ENCODE data around the gene GATAD1.
"Not testable (repeated sequence)": the region's sequence is repeated elsewhere in the genome, so short reads cannot be mapped to it uniquely, and the experiment has no call there.

GATAD1 gene

DNA sequence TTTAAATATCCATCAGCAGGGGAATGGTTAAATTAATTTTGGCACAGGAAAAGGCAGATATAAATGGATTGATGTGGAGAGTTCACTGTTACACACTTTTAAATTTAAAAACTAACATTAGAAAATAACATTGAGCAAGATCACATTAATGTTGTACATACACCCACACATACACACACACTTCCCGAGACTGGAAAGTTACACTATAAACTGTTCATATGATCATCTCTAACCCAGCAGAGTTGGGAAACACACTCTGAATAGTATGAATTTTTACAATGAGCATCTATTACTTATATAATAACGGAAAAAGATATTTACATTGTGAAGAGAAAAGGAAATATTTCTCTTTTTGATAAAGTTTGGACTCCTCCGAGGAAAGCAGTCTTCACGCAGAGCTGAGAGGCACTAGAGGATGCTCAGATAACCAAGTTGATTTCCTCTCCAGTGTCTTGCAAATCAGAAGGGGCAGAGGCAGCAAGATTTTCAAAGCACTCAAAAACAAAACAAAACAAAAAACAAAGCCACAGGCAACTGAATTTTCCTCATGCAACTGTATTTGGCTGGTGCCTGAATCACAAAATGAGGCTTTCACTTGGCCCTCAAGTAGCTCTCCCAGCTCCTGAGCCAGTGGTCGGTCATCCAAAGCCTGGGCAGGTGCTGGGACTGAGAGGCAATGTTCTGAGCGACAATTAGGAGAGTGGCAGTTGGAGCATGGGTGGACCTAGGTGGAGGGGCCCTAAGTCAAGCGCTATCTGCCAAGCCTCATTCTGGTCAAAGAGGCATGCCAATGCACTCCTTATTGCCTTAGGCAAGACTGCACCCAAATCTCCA, 10.5 kb upstream of the GATAD1 start:
- DNase-seq (ENCODE audit: low read depth), result no peak
- H3K4me3 ChIP-seq (ENCODE audit: low read depth, low read length), result no peak overlapping the region
- TF ChIP-seq, protein P1, sequence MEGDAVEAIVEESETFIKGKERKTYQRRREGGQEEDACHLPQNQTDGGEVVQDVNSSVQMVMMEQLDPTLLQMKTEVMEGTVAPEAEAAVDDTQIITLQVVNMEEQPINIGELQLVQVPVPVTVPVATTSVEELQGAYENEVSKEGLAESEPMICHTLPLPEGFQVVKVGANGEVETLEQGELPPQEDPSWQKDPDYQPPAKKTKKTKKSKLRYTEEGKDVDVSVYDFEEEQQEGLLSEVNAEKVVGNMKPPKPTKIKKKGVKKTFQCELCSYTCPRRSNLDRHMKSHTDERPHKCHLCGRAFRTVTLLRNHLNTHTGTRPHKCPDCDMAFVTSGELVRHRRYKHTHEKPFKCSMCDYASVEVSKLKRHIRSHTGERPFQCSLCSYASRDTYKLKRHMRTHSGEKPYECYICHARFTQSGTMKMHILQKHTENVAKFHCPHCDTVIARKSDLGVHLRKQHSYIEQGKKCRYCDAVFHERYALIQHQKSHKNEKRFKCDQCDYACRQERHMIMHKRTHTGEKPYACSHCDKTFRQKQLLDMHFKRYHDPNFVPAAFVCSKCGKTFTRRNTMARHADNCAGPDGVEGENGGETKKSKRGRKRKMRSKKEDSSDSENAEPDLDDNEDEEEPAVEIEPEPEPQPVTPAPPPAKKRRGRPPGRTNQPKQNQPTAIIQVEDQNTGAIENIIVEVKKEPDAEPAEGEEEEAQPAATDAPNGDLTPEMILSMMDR (IDR thresholded peaks at IDR 0.05; ENCODE audit: insufficient read depth, low read depth, low read length, missing control alignments), result no peak

DNA sequence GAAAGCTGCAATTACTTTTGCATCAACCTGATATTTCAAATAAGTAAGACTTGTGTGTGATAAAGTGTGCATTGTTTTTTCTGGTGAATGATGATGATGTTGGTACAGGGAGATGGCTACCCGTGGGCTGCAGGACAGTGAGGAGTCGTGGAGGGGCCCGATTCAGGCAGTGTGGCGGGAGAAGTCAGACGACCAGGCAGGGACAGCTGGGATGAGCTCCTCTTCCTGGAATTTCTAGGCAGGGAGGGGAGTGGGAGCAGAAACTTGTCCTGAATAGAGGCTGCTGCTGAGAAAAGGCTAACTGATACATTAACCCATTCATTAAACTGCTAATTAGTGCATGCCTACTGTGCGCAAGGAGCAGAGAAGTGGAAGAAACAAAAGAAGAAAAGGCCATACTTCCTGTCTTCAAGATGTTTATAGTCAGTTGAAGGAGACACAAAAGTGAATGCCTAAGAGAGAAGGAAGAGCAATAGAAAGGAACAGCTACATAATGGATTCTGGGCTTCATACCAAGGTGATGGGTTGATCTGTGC, 9.3 kb upstream of the GATAD1 start:
- TF ChIP-seq, protein P1 (IDR thresholded peaks at IDR 0.05; ENCODE audit: insufficient read depth, low read depth, low read length, missing control alignments), result no peak
- H3K4me3 ChIP-seq (ENCODE audit: low read depth, low read length), result no peak overlapping the region
- DNase-seq (ENCODE audit: low read depth), result no peak

DNA sequence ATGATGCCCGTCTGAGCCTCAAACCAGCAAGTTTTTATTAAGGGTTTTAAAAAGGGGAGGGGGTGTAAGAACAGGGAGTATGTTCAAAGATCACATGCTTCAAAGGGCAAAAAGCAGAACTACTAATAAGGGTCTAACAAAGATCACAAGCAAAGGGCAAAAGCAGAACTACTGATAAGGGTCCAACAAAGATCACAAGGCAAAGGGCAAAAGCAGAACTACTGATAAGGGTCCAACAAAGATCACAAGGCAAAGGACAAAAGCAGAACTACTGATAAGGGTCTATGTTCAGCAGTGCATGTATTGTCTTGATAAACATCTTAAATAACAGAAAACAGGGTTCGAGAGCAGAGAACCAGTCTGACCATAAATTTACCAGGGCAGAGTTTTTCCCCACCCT, 4.6 kb upstream of the GATAD1 start:
- not testable (repeated sequence) for DNase-seq (ENCODE audit: low read depth); H3K4me3 ChIP-seq (ENCODE audit: low read depth, low read length)

DNA sequence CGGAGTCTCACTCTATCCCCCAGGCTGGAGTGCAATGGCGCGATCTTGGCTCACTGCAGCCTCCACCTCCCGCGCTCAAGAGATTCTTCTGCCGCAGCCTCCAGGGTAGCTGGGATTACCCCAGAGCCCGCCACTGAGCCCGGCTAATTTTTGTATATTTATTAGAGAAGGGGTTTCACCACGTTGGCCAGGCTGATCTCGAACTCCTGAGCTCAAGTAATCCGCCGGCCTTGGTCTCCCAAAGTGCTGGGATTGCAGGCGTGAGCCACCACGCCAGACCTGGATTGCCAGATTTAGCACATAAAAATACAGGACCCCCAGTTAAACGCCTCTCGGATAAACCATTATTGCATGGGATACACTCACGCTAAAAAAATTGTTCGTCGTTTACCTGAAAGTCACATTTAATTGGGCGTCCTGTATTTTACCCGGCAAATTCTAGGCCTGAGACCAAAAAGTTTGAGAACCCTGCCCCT, 375 bp upstream of the GATAD1 start:
- H3K4me3 ChIP-seq (ENCODE audit: low read depth, low read length), result peak overlapping the region; percentile 81
- DNase-seq (ENCODE audit: low read depth), result no peak
- TF ChIP-seq, protein P1 (IDR thresholded peaks at IDR 0.05; ENCODE audit: insufficient read depth, low read depth, low read length, missing control alignments), result no peak

DNA sequence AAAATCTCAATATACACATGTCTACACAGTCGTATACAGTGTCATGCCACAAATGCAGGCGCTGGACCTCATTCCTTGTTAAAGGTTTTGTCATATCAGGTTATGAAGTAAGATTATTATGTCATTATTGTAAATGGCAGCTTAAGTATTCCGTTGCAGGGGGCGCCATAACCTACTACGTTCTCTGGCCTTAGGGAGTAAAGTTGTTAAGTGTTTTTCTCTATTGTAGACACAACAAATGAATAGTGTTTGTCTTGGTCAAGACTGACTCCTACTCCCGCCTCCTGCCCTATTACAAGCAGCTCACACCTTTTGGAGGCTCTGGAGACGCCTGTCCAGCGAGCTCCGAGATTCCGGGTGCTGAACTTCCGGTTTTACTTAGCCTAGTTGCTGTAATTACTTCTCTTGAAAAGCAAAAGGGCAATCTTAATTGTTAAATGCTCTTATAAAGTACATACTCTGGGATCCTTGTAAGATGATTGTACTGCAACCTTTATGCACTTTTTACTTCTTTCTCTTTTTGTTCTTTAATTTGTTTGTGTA, 994 bp downstream of the GATAD1 start:
- TF ChIP-seq, protein P1 (IDR thresholded peaks at IDR 0.05; ENCODE audit: insufficient read depth, low read depth, low read length, missing control alignments), result peak; percentile 42
- DNase-seq (ENCODE audit: low read depth), result peak; percentile 72
- peak overlapping the region; percentile 81 for H3K4me3 ChIP-seq (ENCODE audit: low read depth, low read length)

DNA sequence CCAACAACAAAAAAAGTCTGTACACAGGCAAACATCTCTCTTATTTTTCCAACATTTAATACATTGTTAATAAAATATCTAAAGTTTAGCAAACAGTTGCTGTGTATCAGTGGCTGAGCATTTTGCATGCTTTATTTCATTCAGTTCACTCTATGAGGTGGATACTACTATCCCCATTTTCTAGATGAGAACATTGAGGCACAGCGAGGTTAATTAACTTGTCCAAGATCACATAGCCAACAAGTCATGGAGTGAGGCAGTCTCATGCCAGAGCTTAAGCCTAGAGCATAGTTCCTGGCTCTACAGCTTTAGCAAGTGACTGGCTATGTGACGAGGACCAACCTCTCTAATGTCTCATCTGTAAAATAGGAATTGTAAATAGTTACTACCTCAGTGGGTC, 4.4 kb downstream of the GATAD1 start:
- no peak for DNase-seq (ENCODE audit: low read depth)
- TF ChIP-seq, protein P1 (IDR thresholded peaks at IDR 0.05; ENCODE audit: insufficient read depth, low read depth, low read length, missing control alignments), result no peak
- H3K4me3 ChIP-seq (ENCODE audit: low read depth, low read length), result no peak overlapping the region

DNA sequence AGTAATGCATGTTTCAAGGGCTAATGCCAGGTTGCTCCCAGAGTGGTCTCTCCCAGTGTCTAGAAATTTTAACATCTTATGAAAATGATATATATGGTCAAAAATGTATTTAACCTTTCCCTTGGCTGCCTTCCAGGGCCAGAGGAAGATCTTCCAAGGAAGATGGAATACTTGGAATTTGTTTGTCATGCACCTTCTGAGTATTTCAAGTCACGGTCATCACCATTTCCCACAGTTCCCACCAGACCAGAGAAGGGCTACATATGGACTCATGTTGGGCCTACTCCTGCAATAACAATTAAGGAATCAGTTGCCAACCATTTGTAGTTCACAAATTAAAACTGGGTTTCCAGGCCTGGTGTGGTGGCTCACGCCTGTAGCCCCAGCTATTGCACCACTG, 9.0 kb downstream of the GATAD1 start:
- H3K4me3 ChIP-seq (ENCODE audit: low read depth, low read length), result no peak overlapping the region
- TF ChIP-seq, protein P1 (IDR thresholded peaks at IDR 0.05; ENCODE audit: insufficient read depth, low read depth, low read length, missing control alignments), result no peak
- DNase-seq (ENCODE audit: low read depth), result no peak

Data from GM12865 (cell line).